Measurements from ENCODE around the gene TBC1D2B.
A peak's percentile ranks its signal among the peaks of the same experiment; 100 is the strongest.

Gene TBC1D2B

GRCh38 chr15:78073046-78073787 lies 4.3 kb downstream of the TBC1D2B start:
- H2BK120ac ChIP-seq (ENCODE audit: low read depth, low read length) = no peak overlapping the region
- no peak overlapping the region for H2BK5ac ChIP-seq (ENCODE audit: low read length)
- DNase-seq = no peak
- no peak overlapping the region for H3K4ac ChIP-seq (ENCODE audit: low read depth, low read length)
- no peak overlapping the region for H3K23ac ChIP-seq (ENCODE audit: low read length)
- no peak overlapping the region for H3K56ac ChIP-seq (ENCODE audit: low read length)
- peaks cover 7% of the 10 kb centered on the region for H3K79me1 ChIP-seq (ENCODE audit: low read length)
- no peak overlapping the region for H3K4me3 ChIP-seq (ENCODE audit: low read length)
- H4K5ac ChIP-seq (ENCODE audit: low read length) = no peak overlapping the region
- H3K79me2 ChIP-seq (ENCODE audit: control insufficient read depth, insufficient read depth, low read length) = peaks cover 2% of the 10 kb centered on the region
- no peak overlapping the region for H2AK5ac ChIP-seq (ENCODE audit: low read length)
- WGBS (ENCODE audit: extremely low coverage, insufficient coverage, low lambda C conversion rate) = no CpG with 5 or more reads among the region's 5 CpGs
- H3K18ac ChIP-seq (ENCODE audit: low read length) = no peak overlapping the region
- no peak overlapping the region for H3K4me2 ChIP-seq (ENCODE audit: low read length)
- no peaks in the 10 kb centered on the region for H3K27me3 ChIP-seq (ENCODE audit: insufficient read depth, low read length, poor library complexity)
- peaks cover 17% of the 10 kb centered on the region for H3K4me1 ChIP-seq (ENCODE audit: control insufficient read depth, low read depth, low read length)
- H2BK15ac ChIP-seq (replicated peaks; ENCODE audit: low read depth) = no peak overlapping the region
- H3K9ac ChIP-seq (ENCODE audit: low read length) = no peak overlapping the region
- no peak overlapping the region for H4K8ac ChIP-seq (ENCODE audit: low read depth, low read length)
- H3K27ac ChIP-seq (ENCODE audit: low read depth, low read length) = no peak overlapping the region
- H3K36me3 ChIP-seq (ENCODE audit: control insufficient read depth, insufficient read depth, low read length) = no peaks in the 10 kb centered on the region

GRCh38 chr15:78072080-78072892 lies 5.2 kb downstream of the TBC1D2B start:
- Histone ChIP-seq H2BK120ac (ENCODE audit: low read depth, low read length) (no peak overlapping the region), H3K4me2 (ENCODE audit: low read length) (no peak overlapping the region), H4K8ac (ENCODE audit: low read depth, low read length) (no peak overlapping the region), H3K4me3 (ENCODE audit: low read length) (no peak overlapping the region), H3K56ac (ENCODE audit: low read length) (no peak overlapping the region), H3K4me1 (ENCODE audit: control insufficient read depth, low read depth, low read length) (peaks cover 20% of the 10 kb centered on the region), H4K5ac (ENCODE audit: low read length) (no peak overlapping the region), H3K9ac (ENCODE audit: low read length) (peak overlapping the region; percentile 8), H3K79me2 (ENCODE audit: control insufficient read depth, insufficient read depth, low read length) (peaks cover 2% of the 10 kb centered on the region), H2BK5ac (ENCODE audit: low read length) (no peak overlapping the region), H2AK5ac (ENCODE audit: low read length) (peak overlapping the region; percentile 28), H3K36me3 (ENCODE audit: control insufficient read depth, insufficient read depth, low read length) (no peaks in the 10 kb centered on the region), H3K27ac (ENCODE audit: low read depth, low read length) (no peak overlapping the region), H3K4ac (ENCODE audit: low read depth, low read length) (no peak overlapping the region), H3K79me1 (ENCODE audit: low read length) (peaks cover 9% of the 10 kb centered on the region), H3K27me3 (ENCODE audit: insufficient read depth, low read length, poor library complexity) (no peaks in the 10 kb centered on the region), H2BK15ac (replicated peaks; ENCODE audit: low read depth) (no peak overlapping the region), H3K23ac (ENCODE audit: low read length) (peak overlapping the region; percentile 67), H3K18ac (ENCODE audit: low read length) (no peak overlapping the region)
- DNase-seq = no peak
- no CpG with 5 or more reads among the region's 9 CpGs for WGBS (ENCODE audit: extremely low coverage, insufficient coverage, low lambda C conversion rate)

- no peak overlapping the region for H3K4ac ChIP-seq (ENCODE audit: low read depth, low read length)
- no CpG with 5 or more reads among the region's 2 CpGs for WGBS (ENCODE audit: extremely low coverage, insufficient coverage, low lambda C conversion rate)
- H3K27ac ChIP-seq (ENCODE audit: low read depth, low read length) = no peak overlapping the region
Measured at GRCh38 chr15:78071383-78071782, 6.1 kb downstream of the TBC1D2B start.

GRCh38 chr15:78070049-78070700 lies 7.3 kb downstream of the TBC1D2B start:
- no peak overlapping the region for H3K4me2 ChIP-seq (ENCODE audit: low read length)
- no CpG with 5 or more reads among the region's 4 CpGs for WGBS (ENCODE audit: extremely low coverage, insufficient coverage, low lambda C conversion rate)
- H3K4ac ChIP-seq (ENCODE audit: low read depth, low read length) = no peak overlapping the region
- no peaks in the 10 kb centered on the region for H3K27me3 ChIP-seq (ENCODE audit: insufficient read depth, low read length, poor library complexity)
- no peak overlapping the region for H3K4me3 ChIP-seq (ENCODE audit: low read length)
- no peak overlapping the region for H2BK120ac ChIP-seq (ENCODE audit: low read depth, low read length)
- H3K23ac ChIP-seq (ENCODE audit: low read length) = no peak overlapping the region
- H3K4me1 ChIP-seq (ENCODE audit: control insufficient read depth, low read depth, low read length) = peaks cover 17% of the 10 kb centered on the region
- peaks cover 3% of the 10 kb centered on the region for H3K79me2 ChIP-seq (ENCODE audit: control insufficient read depth, insufficient read depth, low read length)
- H3K56ac ChIP-seq (ENCODE audit: low read length) = no peak overlapping the region
- H4K8ac ChIP-seq (ENCODE audit: low read depth, low read length) = no peak overlapping the region
- H2BK5ac ChIP-seq (ENCODE audit: low read length) = no peak overlapping the region
- H3K27ac ChIP-seq (ENCODE audit: low read depth, low read length) = no peak overlapping the region
- no peak overlapping the region for H3K9ac ChIP-seq (ENCODE audit: low read length)
- peaks cover 9% of the 10 kb centered on the region for H3K79me1 ChIP-seq (ENCODE audit: low read length)
- H2BK15ac ChIP-seq (replicated peaks; ENCODE audit: low read depth) = no peak overlapping the region
- H2AK5ac ChIP-seq (ENCODE audit: low read length) = no peak overlapping the region
- no peak overlapping the region for H4K5ac ChIP-seq (ENCODE audit: low read length)
- H3K18ac ChIP-seq (ENCODE audit: low read length) = no peak overlapping the region
- no peak for DNase-seq
- H3K36me3 ChIP-seq (ENCODE audit: control insufficient read depth, insufficient read depth, low read length) = no peaks in the 10 kb centered on the region

More at GRCh38 chr15:78071383-78071782, 6.1 kb downstream of the TBC1D2B start:
- Histone ChIP-seq H3K4me3 (ENCODE audit: low read length) (no peak overlapping the region), H3K56ac (ENCODE audit: low read length) (no peak overlapping the region), H3K36me3 (ENCODE audit: control insufficient read depth, insufficient read depth, low read length) (no peaks in the 10 kb centered on the region), H2BK5ac (ENCODE audit: low read length) (no peak overlapping the region), H4K8ac (ENCODE audit: low read depth, low read length) (no peak overlapping the region), H3K4me1 (ENCODE audit: control insufficient read depth, low read depth, low read length) (peaks cover 20% of the 10 kb centered on the region), H3K79me2 (ENCODE audit: control insufficient read depth, insufficient read depth, low read length) (peaks cover 2% of the 10 kb centered on the region), H3K79me1 (ENCODE audit: low read length) (peaks cover 9% of the 10 kb centered on the region), H2BK120ac (ENCODE audit: low read depth, low read length) (no peak overlapping the region), H2BK15ac (replicated peaks; ENCODE audit: low read depth) (no peak overlapping the region), H3K4me2 (ENCODE audit: low read length) (no peak overlapping the region), H3K23ac (ENCODE audit: low read length) (no peak overlapping the region), H2AK5ac (ENCODE audit: low read length) (no peak overlapping the region), H3K9ac (ENCODE audit: low read length) (no peak overlapping the region), H3K18ac (ENCODE audit: low read length) (no peak overlapping the region), H3K27me3 (ENCODE audit: insufficient read depth, low read length, poor library complexity) (no peaks in the 10 kb centered on the region), H4K5ac (ENCODE audit: low read length) (no peak overlapping the region)
- DNase-seq = no peak

- Histone ChIP-seq H3K36me3 (ENCODE audit: control insufficient read depth, insufficient read depth, low read length) (no peaks in the 10 kb centered on the region), H3K23ac (ENCODE audit: low read length) (no peak overlapping the region), H3K56ac (ENCODE audit: low read length) (no peak overlapping the region), H3K4me3 (ENCODE audit: low read length) (no peak overlapping the region), H3K18ac (ENCODE audit: low read length) (no peak overlapping the region), H3K27ac (ENCODE audit: low read depth, low read length) (no peak overlapping the region), H3K79me2 (ENCODE audit: control insufficient read depth, insufficient read depth, low read length) (peaks cover 3% of the 10 kb centered on the region), H4K8ac (ENCODE audit: low read depth, low read length) (no peak overlapping the region), H3K4ac (ENCODE audit: low read depth, low read length) (no peak overlapping the region), H2BK120ac (ENCODE audit: low read depth, low read length) (no peak overlapping the region), H2AK5ac (ENCODE audit: low read length) (no peak overlapping the region), H2BK5ac (ENCODE audit: low read length) (no peak overlapping the region), H3K79me1 (ENCODE audit: low read length) (peaks cover 7% of the 10 kb centered on the region), H3K4me1 (ENCODE audit: control insufficient read depth, low read depth, low read length) (peaks cover 17% of the 10 kb centered on the region), H3K27me3 (ENCODE audit: insufficient read depth, low read length, poor library complexity) (no peaks in the 10 kb centered on the region), H3K9ac (ENCODE audit: low read length) (no peak overlapping the region), H4K5ac (ENCODE audit: low read length) (no peak overlapping the region), H2BK15ac (replicated peaks; ENCODE audit: low read depth) (no peak overlapping the region), H3K4me2 (ENCODE audit: low read length) (no peak overlapping the region)
- no peak for DNase-seq
- WGBS (ENCODE audit: extremely low coverage, insufficient coverage, low lambda C conversion rate) = 100% methylated on average over 1 of the region's 5 CpGs
Measured at GRCh38 chr15:78069462-78070029, 8.0 kb downstream of the TBC1D2B start.
